Tibial nerve (tissue), 4 donors: ENCODE results near the gene SMTNL1.
A peak's percentile ranks its signal among the peaks of the same experiment; 100 is the strongest.

Experiments used
- EP300 ChIP-seq, 2 donors: sonication (generic); formaldehyde crosslinking; IDR thresholded peaks; one replicate each; pipeline ENCODE4 v1.6.1; 2017; ENCODE audit warnings: antibody characterized with exemption in 2 of 2, mild to moderate bottlenecking in 1 of 2
- TF ChIP-seq, protein P1 (sequence below), 5 experiments: fragments of 200-600 bp in 3 of 5; fragments of 450-650 bp in 2 of 5; sonication (generic) in 3 of 5; IDR thresholded peaks; one replicate each; pipeline ENCODE4 v1.5.1; 2016 to 2019; ENCODE audit warnings: antibody characterized with exemption in 5 of 5, mild to moderate bottlenecking in 3 of 5, moderate library complexity in 2 of 5

DNA sequence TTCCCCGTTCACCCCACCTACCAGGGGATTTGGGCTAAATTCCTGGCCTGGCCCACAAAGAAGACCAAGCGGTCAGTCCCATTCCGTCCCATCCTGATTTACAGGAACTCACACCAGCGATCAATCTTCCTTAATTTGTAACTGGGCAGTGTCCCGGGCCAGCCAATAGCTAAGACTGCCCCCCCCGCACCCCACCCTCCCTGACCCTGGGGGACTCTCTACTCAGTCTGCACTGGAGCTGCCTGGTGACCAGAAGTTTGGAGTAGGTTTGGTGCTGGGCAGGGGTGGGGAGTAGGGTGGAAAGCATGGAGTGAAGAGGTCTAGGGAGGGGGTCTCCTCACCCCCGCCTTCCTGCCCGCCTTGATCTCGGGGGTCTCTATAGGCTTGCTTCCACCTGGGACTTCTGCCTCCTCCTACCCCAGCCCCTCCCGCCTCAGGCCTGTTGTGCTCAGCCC, 60.1 kb downstream of the SMTNL1 start, which contains the start of gene SERPING1:
- TF ChIP-seq, protein P1, sequence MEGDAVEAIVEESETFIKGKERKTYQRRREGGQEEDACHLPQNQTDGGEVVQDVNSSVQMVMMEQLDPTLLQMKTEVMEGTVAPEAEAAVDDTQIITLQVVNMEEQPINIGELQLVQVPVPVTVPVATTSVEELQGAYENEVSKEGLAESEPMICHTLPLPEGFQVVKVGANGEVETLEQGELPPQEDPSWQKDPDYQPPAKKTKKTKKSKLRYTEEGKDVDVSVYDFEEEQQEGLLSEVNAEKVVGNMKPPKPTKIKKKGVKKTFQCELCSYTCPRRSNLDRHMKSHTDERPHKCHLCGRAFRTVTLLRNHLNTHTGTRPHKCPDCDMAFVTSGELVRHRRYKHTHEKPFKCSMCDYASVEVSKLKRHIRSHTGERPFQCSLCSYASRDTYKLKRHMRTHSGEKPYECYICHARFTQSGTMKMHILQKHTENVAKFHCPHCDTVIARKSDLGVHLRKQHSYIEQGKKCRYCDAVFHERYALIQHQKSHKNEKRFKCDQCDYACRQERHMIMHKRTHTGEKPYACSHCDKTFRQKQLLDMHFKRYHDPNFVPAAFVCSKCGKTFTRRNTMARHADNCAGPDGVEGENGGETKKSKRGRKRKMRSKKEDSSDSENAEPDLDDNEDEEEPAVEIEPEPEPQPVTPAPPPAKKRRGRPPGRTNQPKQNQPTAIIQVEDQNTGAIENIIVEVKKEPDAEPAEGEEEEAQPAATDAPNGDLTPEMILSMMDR (IDR thresholded peaks at IDR 0.05), result no peak
- TF ChIP-seq EP300 (IDR thresholded peaks at IDR 0.05), result peak in 1 of 2 donors; percentile 58
